ENCODE data around the gene SPOCK3.

DNA sequence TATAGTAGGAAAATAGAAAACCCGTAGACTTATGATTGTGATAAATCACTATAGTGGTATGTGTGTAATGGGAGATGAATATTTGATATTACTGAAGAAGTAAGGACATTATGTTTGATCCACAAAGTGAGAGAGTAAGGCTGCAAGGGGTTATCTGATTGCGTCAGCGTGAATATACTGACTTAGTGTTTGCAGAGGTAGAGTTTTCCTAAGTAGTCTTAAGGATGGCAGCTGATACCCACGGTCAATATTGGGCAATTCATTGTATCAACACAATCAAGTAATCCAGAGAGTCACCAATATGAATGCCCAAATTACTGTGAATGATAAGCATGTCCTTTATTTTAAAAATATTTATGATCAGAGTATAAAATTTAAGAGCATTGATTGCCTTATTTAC, 83.7 kb downstream of the SPOCK3 start:
- TF ChIP-seq POLR2AphosphoS5 (IDR thresholded peaks at IDR 0.05): no peak
- TF ChIP-seq, protein P1, sequence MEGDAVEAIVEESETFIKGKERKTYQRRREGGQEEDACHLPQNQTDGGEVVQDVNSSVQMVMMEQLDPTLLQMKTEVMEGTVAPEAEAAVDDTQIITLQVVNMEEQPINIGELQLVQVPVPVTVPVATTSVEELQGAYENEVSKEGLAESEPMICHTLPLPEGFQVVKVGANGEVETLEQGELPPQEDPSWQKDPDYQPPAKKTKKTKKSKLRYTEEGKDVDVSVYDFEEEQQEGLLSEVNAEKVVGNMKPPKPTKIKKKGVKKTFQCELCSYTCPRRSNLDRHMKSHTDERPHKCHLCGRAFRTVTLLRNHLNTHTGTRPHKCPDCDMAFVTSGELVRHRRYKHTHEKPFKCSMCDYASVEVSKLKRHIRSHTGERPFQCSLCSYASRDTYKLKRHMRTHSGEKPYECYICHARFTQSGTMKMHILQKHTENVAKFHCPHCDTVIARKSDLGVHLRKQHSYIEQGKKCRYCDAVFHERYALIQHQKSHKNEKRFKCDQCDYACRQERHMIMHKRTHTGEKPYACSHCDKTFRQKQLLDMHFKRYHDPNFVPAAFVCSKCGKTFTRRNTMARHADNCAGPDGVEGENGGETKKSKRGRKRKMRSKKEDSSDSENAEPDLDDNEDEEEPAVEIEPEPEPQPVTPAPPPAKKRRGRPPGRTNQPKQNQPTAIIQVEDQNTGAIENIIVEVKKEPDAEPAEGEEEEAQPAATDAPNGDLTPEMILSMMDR (IDR thresholded peaks at IDR 0.05): no peak

All from sigmoid colon (tissue), 4 donors.